Measurements from ENCODE around the gene SH3PXD2B. TPM values are rescaled to one million over a fixed set of nuclear protein-coding genes. Genes with fewer than 3 reads are reported as not detected.

The SH3PXD2B gene
- total RNA-seq, 6 donors from 2014 or later, result 17.1 to 55.5 (median 43.2) TPM

- DNase-seq, result peak in 1 of 2 donors; percentile 25
- 64 to 71% methylated on average over 17 to 18 of the region's 18 CpGs for WGBS, 2 donors
- TF ChIP-seq EP300 (IDR thresholded peaks at IDR 0.05) (no peak), POLR2AphosphoS5 (IDR thresholded peaks at IDR 0.05) (no peak), CTCF (IDR thresholded peaks at IDR 0.05) (no peak), POLR2A (IDR thresholded peaks at IDR 0.05) (no peak)
These were observed 1.7 kb downstream of the SH3PXD2B start for GRCh38 chr5:172452398-172453205.

GRCh38 chr5:172451771-172452197, 2.5 kb downstream of the SH3PXD2B start:
- Histone ChIP-seq H3K27ac (peak overlapping the region in 2 of 4 donors; percentile 93), H3K4me1 (peaks cover 20 to 39% (median 24%) of the 10 kb centered on the region in 4 donors), H3K4me3 (peak overlapping the region in 1 of 4 donors; percentile 91), H3K36me3 (no peaks in the 10 kb centered on the region), H3K9me3 (no peaks in the 10 kb centered on the region), H3K27me3 (peaks cover 0 to 3% (median 0%) of the 10 kb centered on the region in 4 donors)
- 95 to 97% methylated on average over 3 of the region's 3 CpGs for WGBS, 2 donors
- TF ChIP-seq EP300 (IDR thresholded peaks at IDR 0.05) (no peak), POLR2A (IDR thresholded peaks at IDR 0.05) (peak in 1 of 4 donors; percentile 57), CTCF (IDR thresholded peaks at IDR 0.05) (no peak), POLR2AphosphoS5 (IDR thresholded peaks at IDR 0.05) (peak in 1 of 2 donors; percentile 19)
- DNase-seq, result peak in 1 of 2 donors; percentile 47
- ATAC-seq (ENCODE audit: low FRiP score in 2 of 2), result peak in 1 of 2 donors; percentile 60

More at GRCh38 chr5:172452398-172453205, 1.7 kb downstream of the SH3PXD2B start:
- peak in 1 of 2 donors; percentile 24 for ATAC-seq (ENCODE audit: low FRiP score in 2 of 2)
- peak overlapping the region; percentile 79 to 93 (median 86) for H3K27ac ChIP-seq
- H3K9me3 ChIP-seq, result no peaks in the 10 kb centered on the region
- peaks cover 0 to 3% (median 0%) of the 10 kb centered on the region in 4 donors for H3K27me3 ChIP-seq
- H3K4me1 ChIP-seq, result peaks cover 18 to 34% (median 21%) of the 10 kb centered on the region in 4 donors
- H3K36me3 ChIP-seq, result no peaks in the 10 kb centered on the region
- peak overlapping the region in 3 of 4 donors; percentile 82 to 92 (median 91) for H3K4me3 ChIP-seq

- DNase-seq (peak in 1 of 2 donors; percentile 38), ATAC-seq (ENCODE audit: low FRiP score in 2 of 2) (peak in 1 of 2 donors; percentile 50)
- Histone ChIP-seq H3K4me3 (peak overlapping the region in 1 of 4 donors; percentile 91), H3K36me3 (no peaks in the 10 kb centered on the region), H3K4me1 (peaks cover 22 to 45% (median 29%) of the 10 kb centered on the region in 4 donors), H3K27me3 (peaks cover 0 to 3% (median 0%) of the 10 kb centered on the region in 4 donors), H3K9me3 (no peaks in the 10 kb centered on the region), H3K27ac (peak overlapping the region in 2 of 4 donors; percentile 93)
- 84 to 92% methylated on average over 5 to 7 of the region's 7 CpGs for WGBS, 2 donors
- TF ChIP-seq CTCF (IDR thresholded peaks at IDR 0.05) (peak; percentile 39 to 61 (median 52)), EP300 (IDR thresholded peaks at IDR 0.05) (no peak)
These were observed 3.2 kb downstream of the SH3PXD2B start for GRCh38 chr5:172450861-172451695.

- Histone ChIP-seq H3K27me3 (peaks cover 0 to 3% (median 0%) of the 10 kb centered on the region in 4 donors), H3K4me3 (no peak overlapping the region), H3K36me3 (no peaks in the 10 kb centered on the region), H3K4me1 (peaks cover 20 to 44% (median 29%) of the 10 kb centered on the region in 4 donors), H3K9me3 (no peaks in the 10 kb centered on the region), H3K27ac (peak overlapping the region in 1 of 4 donors; percentile 93)
- WGBS, 2 donors, result 89 to 94% methylated on average over 5 to 6 of the region's 6 CpGs
- no peak for ATAC-seq (ENCODE audit: low FRiP score in 2 of 2)
- DNase-seq, result peak in 1 of 2 donors; percentile 10
- TF ChIP-seq POLR2AphosphoS5 (IDR thresholded peaks at IDR 0.05), result no peak
- no peak for TF ChIP-seq CTCF (IDR thresholded peaks at IDR 0.05)
- no peak for TF ChIP-seq POLR2A (IDR thresholded peaks at IDR 0.05)
- no peak for TF ChIP-seq EP300 (IDR thresholded peaks at IDR 0.05)
These were observed 3.9 kb downstream of the SH3PXD2B start for GRCh38 chr5:172450453-172450852.

Measured in upper lobe of left lung (tissue), 6 donors.